SK-N-MC (cell line): ENCODE data around the gene PRKX.
"Not testable (repeated sequence)": the region's sequence is repeated elsewhere in the genome, so short reads cannot be mapped to it uniquely, and the experiment has no call there.

Experiments
- EZH2 ChIP-seq: fragments of 200-600 bp; sonication (generic); IDR thresholded peaks from one replicate; pipeline ENCODE4 v1.6.1; 2017; ENCODE audit warnings: antibody characterized with exemption
- FOXP2 ChIP-seq: optimal IDR thresholded peaks from 2 replicates; pipeline ENCODE3; 2011; ENCODE audit warnings: mild to moderate bottlenecking, moderate library complexity; ENCODE audit not compliant: insufficient read depth; ENCODE audit errors: extremely low read length, control extremely low read depth
- POLR2AphosphoS5 ChIP-seq: IDR thresholded peaks from 2 replicates; pipeline ENCODE4 v1.6.1; 2012; ENCODE audit warnings: mild to moderate bottlenecking, low read depth, low read length, borderline replicate concordance

DNA sequence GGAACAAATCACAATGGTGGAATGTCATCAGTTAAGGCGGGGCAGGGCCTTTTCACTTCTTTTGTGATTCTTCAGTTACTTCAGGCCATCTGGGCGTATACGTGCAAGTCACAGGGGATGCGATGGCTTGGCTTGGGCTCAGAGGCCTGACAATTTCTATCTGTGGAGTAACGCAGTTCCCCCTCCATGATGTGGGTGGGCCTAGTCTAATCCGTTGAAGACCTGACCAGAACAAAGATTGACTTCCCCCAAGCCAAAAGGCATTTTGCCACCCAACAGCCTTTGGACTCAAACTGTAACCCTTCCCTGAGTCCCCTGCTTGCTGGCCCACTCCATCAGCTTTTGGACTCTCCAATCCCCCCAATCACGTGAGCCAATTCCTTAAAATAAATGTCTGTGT, 153.4 kb downstream of the PRKX start:
- TF ChIP-seq EZH2, POLR2AphosphoS5, FOXP2: not testable (repeated sequence)
